ENCODE results near the gene SLC4A5.

DNA sequence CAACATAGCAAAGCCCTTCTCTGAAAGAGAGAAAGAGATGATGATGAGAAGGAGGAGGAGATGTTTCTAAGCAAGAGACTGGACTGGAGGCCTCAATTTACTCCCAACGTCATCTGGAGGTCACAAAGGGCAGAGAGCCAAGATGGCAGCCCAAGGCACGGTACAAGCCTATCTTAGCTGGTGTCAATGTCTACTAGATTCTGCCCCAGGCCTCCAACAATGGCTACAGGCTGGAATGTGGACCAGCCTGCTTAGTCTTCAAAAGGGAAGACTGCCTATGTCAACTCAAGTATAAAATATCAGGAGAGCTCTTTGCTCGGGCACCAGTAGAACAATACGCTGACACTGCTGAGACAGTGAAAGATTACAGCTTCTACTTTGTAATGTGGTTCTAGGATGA lies 6.7 kb upstream of the SLC4A5 start:
- TF ChIP-seq POLR2AphosphoS5 (IDR thresholded peaks at IDR 0.05; ENCODE audit: low read depth, low read length) (no peak), REST (IDR thresholded peaks at IDR 0.05; ENCODE audit: insufficient read depth in 1 of 2, low read depth in 2 of 2, low read length in 2 of 2) (no peak), TAF1 (IDR thresholded peaks at IDR 0.05; ENCODE audit: borderline replicate concordance, insufficient read depth, low read length) (no peak), SIN3A (IDR thresholded peaks at IDR 0.05; ENCODE audit: borderline replicate concordance, insufficient read depth, low read length) (no peak), FOXP2 (optimal IDR thresholded peaks at IDR 0.05; ENCODE audit: borderline replicate concordance, extremely low read depth, extremely low read length, insufficient read depth) (no peak)
